OCI-LY3 (cell line): ENCODE results near the gene AP4S1.

Experiments used
- H2AFZ ChIP-seq: fragments of 200-600, 300-600 bp; shearing (Covaris generic); 2 replicates; pipeline ENCODE4 v1.6.0; 2014; ENCODE audit warnings: antibody characterized with exemption, low read depth, low read length
- H3K27ac ChIP-seq: fragments of 200-600, 300-600 bp; sonication (generic); 2 replicates; pipeline ENCODE4 v1.5.1; 2014; ENCODE audit warnings: mild to moderate bottlenecking, low read length, moderate library complexity, mixed read lengths
- H3K27me3 ChIP-seq: fragments of 200-600, 300-600 bp; sonication (generic); 2 replicates; pipeline ENCODE4 v1.6.1; 2014; ENCODE audit warnings: low read depth, low read length, mixed read lengths
- H3K36me3 ChIP-seq: fragments of 200-600, 300-600 bp; sonication (generic); replicated peaks from 2 replicates; pipeline ENCODE3; 2014; ENCODE audit warnings: low read depth, low read length, mixed read lengths
- H3K4me1 ChIP-seq: fragments of 300-600, 200-600 bp; sonication (generic); 2 replicates; pipeline ENCODE4 v1.6.1; 2014; ENCODE audit warnings: low read length, mixed read lengths
- H3K4me2 ChIP-seq: fragments of 200-600, 300-600 bp; sonication (generic); 2 replicates; pipeline ENCODE4 v1.6.1; 2014; ENCODE audit warnings: low read length, mixed read lengths
- H3K4me3 ChIP-seq: fragments of 300-600, 200-600 bp; sonication (generic); 2 replicates; pipeline ENCODE4 v1.5.1; 2014; ENCODE audit warnings: antibody characterized with exemption, mild to moderate bottlenecking, low read length, moderate library complexity
- H3K79me2 ChIP-seq: fragments of 300-600, 200-600 bp; shearing (Covaris generic); 2 replicates; pipeline ENCODE4 v1.6.1; 2014; ENCODE audit warnings: mild to moderate bottlenecking, low read length, mixed read lengths
- H3K9ac ChIP-seq: fragments of 300-600, 200-600 bp; shearing (Covaris generic); 2 replicates; pipeline ENCODE4 v1.6.0; 2014; ENCODE audit warnings: mild to moderate bottlenecking, low read length, moderate library complexity
- H3K9me3 ChIP-seq: fragments of 200-600, 300-600 bp; shearing (Covaris generic); 2 replicates; pipeline ENCODE4 v1.6.1; 2014; ENCODE audit warnings: low read length, mixed read lengths; ENCODE audit not compliant: insufficient read depth
- H4K20me1 ChIP-seq: fragments of 200-600, 300-600 bp; sonication (generic); 2 replicates; pipeline ENCODE4 v1.6.1; 2016; ENCODE audit warnings: low read length, mixed read lengths; ENCODE audit not compliant: insufficient read depth
- CTCF ChIP-seq: fragments of 200-600, 300-600 bp; sonication (generic); IDR thresholded peaks from 2 replicates; pipeline ENCODE4 v1.5.1; 2014; ENCODE audit warnings: antibody characterized with exemption, low read length, low read depth
- EZH2phosphoT487 ChIP-seq: fragments of 200-600 bp; shearing (Covaris generic); IDR thresholded peaks from 2 replicates; pipeline ENCODE4 v1.6.1; 2018; ENCODE audit warnings: antibody characterized with exemption, mixed run types, low read depth

AP4S1 gene

GRCh38 chr14:30990770-30991169 is 34.7 kb upstream of the AP4S1 start:
- Histone ChIP-seq H3K4me3 (no peak overlapping the region), H3K27ac (no peak overlapping the region), H3K9me3 (no peaks in the 10 kb centered on the region), H3K79me2 (peaks cover 87% of the 10 kb centered on the region), H3K27me3 (no peaks in the 10 kb centered on the region), H3K4me1 (peaks cover 11% of the 10 kb centered on the region), H4K20me1 (peaks cover 52% of the 10 kb centered on the region), H3K36me3 (no peaks in the 10 kb centered on the region), H2AFZ (no peak overlapping the region), H3K9ac (no peak overlapping the region), H3K4me2 (no peak overlapping the region)
- TF ChIP-seq EZH2phosphoT487 (no peak), CTCF (no peak)

GRCh38 chr14:30991408-30991807 is 34.0 kb upstream of the AP4S1 start:
- Histone ChIP-seq H3K36me3 (no peaks in the 10 kb centered on the region), H3K4me3 (no peak overlapping the region), H3K27ac (no peak overlapping the region), H3K4me2 (no peak overlapping the region), H4K20me1 (peaks cover 57% of the 10 kb centered on the region), H2AFZ (no peak overlapping the region), H3K4me1 (peaks cover 11% of the 10 kb centered on the region), H3K9me3 (no peaks in the 10 kb centered on the region), H3K9ac (no peak overlapping the region), H3K27me3 (no peaks in the 10 kb centered on the region), H3K79me2 (peaks cover 88% of the 10 kb centered on the region)
- no peak for TF ChIP-seq EZH2phosphoT487

GRCh38 chr14:30993071-30993470 is 32.4 kb upstream of the AP4S1 start:
- no peak overlapping the region for H2AFZ ChIP-seq
- peaks cover 7% of the 10 kb centered on the region for H3K36me3 ChIP-seq
- H3K27ac ChIP-seq: no peak overlapping the region
- peaks cover 92% of the 10 kb centered on the region for H3K79me2 ChIP-seq
- H3K9ac ChIP-seq: no peak overlapping the region
- TF ChIP-seq CTCF (no peak), EZH2phosphoT487 (no peak)
- no peak overlapping the region for H3K4me2 ChIP-seq
- no peak overlapping the region for H3K4me3 ChIP-seq
- H3K4me1 ChIP-seq: peaks cover 11% of the 10 kb centered on the region
- peaks cover 71% of the 10 kb centered on the region for H4K20me1 ChIP-seq
- 0 out of 2 replicates have a peak, but pooled peaks cover under 1% of the 10 kb centered on the region for H3K9me3 ChIP-seq
- H3K27me3 ChIP-seq: no peaks in the 10 kb centered on the region

GRCh38 chr14:30994681-30995620 is 30.5 kb upstream of the AP4S1 start:
- peaks cover 12% of the 10 kb centered on the region; the same call in 1 of the 2 replicates for H3K9me3 ChIP-seq
- H3K4me1 ChIP-seq: peaks cover 11% of the 10 kb centered on the region
- H3K4me3 ChIP-seq: no peak overlapping the region; the same call in 1 of the 2 replicates
- H3K27ac ChIP-seq: no peak overlapping the region; the same call in 1 of the 2 replicates
- H3K4me2 ChIP-seq: peak overlapping the region; percentile 44
- peaks cover 26% of the 10 kb centered on the region for H3K36me3 ChIP-seq
- peaks cover 78% of the 10 kb centered on the region for H4K20me1 ChIP-seq
- H3K9ac ChIP-seq: no peak overlapping the region
- no peaks in the 10 kb centered on the region for H3K27me3 ChIP-seq
- H3K79me2 ChIP-seq: peaks cover 93% of the 10 kb centered on the region
- H2AFZ ChIP-seq: no peak overlapping the region
- no peak for TF ChIP-seq EZH2phosphoT487
- no peak for TF ChIP-seq CTCF
